Thyroid gland (tissue), 4 donors: Measurements from ENCODE around the gene STK11IP. TPM values are rescaled to one million over a fixed set of nuclear protein-coding genes. Genes with fewer than 3 reads are reported as not detected.

Source experiments
- DNase-seq, 2 donors: peaks; one replicate each; pipeline ENCODE4 v3.0.0-alpha.2; 2019
- H3K27ac ChIP-seq, 3 donors: fragments of 200-600 bp; sonication (generic); 1 replicate in 2 of 3; 2 replicates in 1 of 3; pipeline ENCODE4 v1.5.1; 2016 to 2019; ENCODE audit warnings: mild to moderate bottlenecking in 1 of 3, moderate library complexity in 1 of 3
- H3K27me3 ChIP-seq: fragments of 200-600 bp; sonication (generic); one replicate; pipeline ENCODE4 v1.5.1; 2019
- H3K36me3 ChIP-seq, 2 donors: fragments of 200-600 bp; sonication (generic); one replicate each; pipeline ENCODE4 v1.5.1; 2016 to 2019
- H3K4me1 ChIP-seq, 2 donors: fragments of 200-600 bp; sonication (generic); one replicate each; pipeline ENCODE4 v1.5.1; 2017 to 2019
- H3K4me3 ChIP-seq, 3 donors: fragments of 200-600 bp; sonication (generic); replicated peaks in 1 of 3; 1 replicate in 2 of 3; 2 replicates in 1 of 3; pipeline ENCODE4 v1.5.1; 2016; ENCODE audit warnings: mild to moderate bottlenecking in 1 of 3
- H3K9me3 ChIP-seq: fragments of 200-600 bp; sonication (generic); one replicate; pipeline ENCODE4 v1.5.1; 2017
- CTCF ChIP-seq, 6 experiments: fragments of 200-600 bp in 3 of 6; fragments of 450-650 bp in 3 of 6; sonication (generic) in 3 of 6; IDR thresholded peaks; one replicate each; pipeline ENCODE4 v1.5.1; 2016 to 2019; ENCODE audit warnings: antibody characterized with exemption in 6 of 6, mild to moderate bottlenecking in 2 of 6, inconsistent platforms in 1 of 6, moderate library complexity in 1 of 6
- POLR2A ChIP-seq, 2 donors: fragments of 450-650 bp; IDR thresholded peaks; one replicate each; pipeline ENCODE4 v1.6.1; 2017; ENCODE audit warnings: antibody characterized with exemption in 2 of 2, mild to moderate bottlenecking in 2 of 2, moderate library complexity in 1 of 2
- WGBS, 2 donors: methylation state at CpG; one replicate each; pipeline ENCODE4 v1.1.5; 2017; 5-methylcytosine and 5-hydroxymethylcytosine counted together
- intact Hi-C: fragments of 100-400 bp; cut with DNase I; formaldehyde crosslinking; loops from one replicate; pipeline ENCODE4 v1.15.1; 2023
- total RNA-seq, 4 donors: library from RNA; depleted of rRNA; stranded (reverse); fragments of >200 nt; gene quantifications; one replicate each; pipeline ENCODE4 v1.2.3, GENCODE V29; 2016

STK11IP gene
- total RNA-seq, 4 donors from 2014 or later = 14.6 to 25.0 (median 19.7) TPM

DNA sequence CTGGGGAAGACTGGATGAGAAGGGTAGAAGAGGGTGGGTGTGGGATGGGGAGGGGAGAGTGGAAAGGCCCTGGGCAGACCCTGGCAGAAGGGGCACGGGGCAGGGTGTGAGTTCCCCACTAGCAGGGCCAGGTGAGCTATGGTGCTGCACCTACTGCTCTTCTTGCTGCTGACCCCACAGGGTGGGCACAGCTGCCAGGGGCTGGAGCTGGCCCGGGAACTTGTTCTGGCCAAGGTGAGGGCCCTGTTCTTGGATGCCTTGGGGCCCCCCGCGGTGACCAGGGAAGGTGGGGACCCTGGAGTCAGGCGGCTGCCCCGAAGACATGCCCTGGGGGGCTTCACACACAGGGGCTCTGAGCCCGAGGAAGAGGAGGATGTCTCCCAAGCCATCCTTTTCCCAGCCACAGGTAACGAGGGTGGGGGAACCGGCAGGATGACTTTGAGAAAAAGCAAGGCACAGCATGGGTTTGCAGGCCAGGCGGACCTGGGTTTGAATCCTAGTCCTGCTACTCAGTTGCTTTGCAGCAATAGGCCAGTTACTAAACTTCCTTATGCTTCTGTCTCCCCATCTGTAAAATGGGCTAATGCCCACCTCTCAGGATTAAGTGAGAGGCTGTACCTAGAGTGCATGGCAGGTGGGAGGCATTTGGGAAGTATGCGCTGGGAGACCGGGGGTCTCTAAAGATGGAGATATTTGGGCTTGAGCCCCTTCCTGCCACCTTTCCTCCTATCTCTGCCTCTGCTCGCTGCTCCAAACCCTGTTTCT, 25.2 kb upstream of the STK11IP start, which contains the start of gene INHA:
TSS of gene INHA (plus strand) at position 74 of the 765 bp plus-strand sequence. CDS start at position 139, 65 bp downstream.
- 86 to 89% methylated on average over 12 to 13 of the region's 13 CpGs for WGBS, 2 donors
- TF ChIP-seq POLR2A (IDR thresholded peaks at IDR 0.05) (no peak), CTCF (IDR thresholded peaks at IDR 0.05) (no peak)

DNA sequence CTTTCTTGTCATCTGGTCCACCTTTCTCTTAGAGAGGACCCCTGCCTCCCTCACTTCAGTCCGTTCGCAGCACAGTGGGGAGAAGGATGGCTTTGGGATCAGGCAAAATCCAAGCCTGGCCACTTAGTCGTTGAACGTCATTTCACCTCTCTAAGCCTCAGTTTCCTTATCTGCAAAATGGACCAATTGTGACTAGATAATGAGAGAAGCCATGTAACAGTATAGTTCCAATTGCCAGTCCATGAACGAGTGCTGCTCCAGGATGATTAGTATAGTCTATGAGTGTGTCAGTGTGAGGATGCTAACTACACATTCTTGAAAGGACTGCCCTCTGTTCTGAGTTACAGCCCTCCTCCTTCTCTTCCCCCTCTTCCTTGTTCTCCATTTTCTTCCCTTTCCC, 24.5 kb upstream of the STK11IP start:
- no peaks in the 10 kb centered on the region for H3K9me3 ChIP-seq
- TF ChIP-seq CTCF (IDR thresholded peaks at IDR 0.05) (no peak), POLR2A (IDR thresholded peaks at IDR 0.05) (no peak)
- peak overlapping the region in 1 of 3 donors; percentile 3 for H3K27ac ChIP-seq
- intact Hi-C loops = no loop called here
- H3K4me3 ChIP-seq = no peak overlapping the region
- no peak for DNase-seq
- peaks cover 42 to 57% of the 10 kb centered on the region in 2 donors for H3K4me1 ChIP-seq
- WGBS, 2 donors = 84% methylated on average over 5 of the region's 5 CpGs
- no peaks in the 10 kb centered on the region for H3K27me3 ChIP-seq
- no peaks in the 10 kb centered on the region for H3K36me3 ChIP-seq

More for the DNA sequence above, 25.2 kb upstream of the STK11IP start, which contains the start of gene INHA:
- DNase-seq = no peak
- intact Hi-C loops = no loop called here
- Histone ChIP-seq H3K9me3 (no peaks in the 10 kb centered on the region), H3K4me1 (peaks cover 35 to 50% of the 10 kb centered on the region in 2 donors), H3K36me3 (no peaks in the 10 kb centered on the region), H3K27ac (peak within 1 kb of the TSS; percentile 38 to 78 (median 77)), H3K27me3 (no peaks in the 10 kb centered on the region), H3K4me3 (peak within 1 kb of the TSS; percentile 50 to 77 (median 66))

GRCh38 chr2:219574484-219575311, 23.0 kb upstream of the STK11IP start:
- Histone ChIP-seq H3K4me3 (no peak overlapping the region), H3K27me3 (no peaks in the 10 kb centered on the region), H3K9me3 (no peaks in the 10 kb centered on the region), H3K4me1 (peaks cover 56 to 71% of the 10 kb centered on the region in 2 donors), H3K36me3 (no peaks in the 10 kb centered on the region), H3K27ac (peak overlapping the region; percentile 83 to 87 (median 86))
- peak; percentile 88 to 89 for DNase-seq
- WGBS, 2 donors = 54 to 78% methylated on average over 14 to 19 of the region's 22 CpGs
- TF ChIP-seq CTCF (IDR thresholded peaks at IDR 0.05) = no peak
- peak in 1 of 2 donors; percentile 64 for TF ChIP-seq POLR2A (IDR thresholded peaks at IDR 0.05)
- intact Hi-C loops = no loop called here

DNA sequence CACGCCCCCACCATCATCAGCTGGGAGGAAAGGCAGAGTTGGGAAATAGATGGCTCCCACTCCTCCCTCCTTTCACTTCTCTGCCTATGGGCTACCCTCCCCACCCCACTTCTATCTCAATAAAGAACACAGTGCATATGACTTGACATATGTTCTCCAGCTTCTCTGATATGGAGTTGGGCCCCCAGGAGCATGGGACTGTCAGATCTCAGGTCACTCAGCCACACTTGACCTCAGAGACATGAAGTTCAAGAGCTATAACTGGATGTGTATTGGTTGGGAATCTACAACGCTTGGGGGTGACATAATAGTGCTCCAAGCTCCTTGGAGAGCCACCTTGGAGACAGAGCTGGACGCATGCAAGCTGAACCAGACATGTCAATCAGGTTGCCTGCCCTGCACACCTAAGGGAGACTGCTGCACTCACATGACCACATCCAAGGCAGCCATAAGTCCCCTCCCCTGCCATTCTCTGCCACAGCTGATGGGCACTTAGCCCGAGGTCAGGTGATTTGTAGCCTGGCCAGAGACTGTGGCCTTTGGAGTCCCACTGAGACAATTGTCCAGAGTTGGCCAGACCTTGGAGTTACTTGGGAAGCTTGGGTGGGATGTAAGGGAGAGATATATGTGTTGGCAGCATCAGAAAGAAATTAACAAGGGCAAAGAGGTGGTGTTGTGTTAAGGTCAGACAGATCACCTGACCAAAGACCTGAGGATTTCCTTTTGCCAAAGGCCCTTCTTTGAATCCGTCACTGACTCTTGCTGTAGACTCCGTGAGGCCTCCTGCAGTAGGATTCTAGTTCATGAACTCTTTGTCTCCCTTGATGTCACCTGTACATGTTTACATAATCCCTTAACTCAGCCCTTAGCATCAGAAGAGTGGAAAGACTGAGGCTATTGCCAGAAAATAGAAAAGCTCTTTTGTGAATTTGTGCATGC, 21.8 kb upstream of the STK11IP start:
- peak in 1 of 2 donors; percentile 44 for DNase-seq
- WGBS, 2 donors = 69 to 77% methylated on average over 5 to 6 of the region's 6 CpGs
- intact Hi-C loops = no loop called here
- Histone ChIP-seq H3K4me1 (peaks cover 56 to 66% of the 10 kb centered on the region in 2 donors), H3K4me3 (no peak overlapping the region), H3K27me3 (no peaks in the 10 kb centered on the region), H3K36me3 (no peaks in the 10 kb centered on the region), H3K9me3 (no peaks in the 10 kb centered on the region), H3K27ac (peak overlapping the region; percentile 83 to 87 (median 86))
- TF ChIP-seq CTCF (IDR thresholded peaks at IDR 0.05) = no peak
- no peak for TF ChIP-seq POLR2A (IDR thresholded peaks at IDR 0.05)
